ENCODE results near the gene PET117. TPM values are rescaled to one million over a fixed set of nuclear protein-coding genes. Genes with fewer than 3 reads are reported as not detected.

Gene PET117
- total and polyA plus RNA-seq, 4 donors, result 3.5 to 10.2 (median 8.7) TPM

- Histone ChIP-seq H3K4me1 (ENCODE audit: control insufficient read depth in 4 of 4, insufficient read depth in 4 of 4, low read length in 3 of 4) (no peaks in the 10 kb centered on the region), H3K9me3 (ENCODE audit: control insufficient read depth in 4 of 4, low read length in 3 of 4) (no peaks in the 10 kb centered on the region), H3K36me3 (ENCODE audit: control insufficient read depth in 4 of 4, insufficient read depth in 3 of 4, low read depth in 1 of 4, low read length in 3 of 4) (peaks cover 5 to 32% (median 25%) of the 10 kb centered on the region in 4 donors), H3K9ac (ENCODE audit: low read depth in 1 of 2, low read length in 2 of 2) (no peak overlapping the region), H3K27me3 (ENCODE audit: control insufficient read depth in 4 of 4, insufficient read depth in 4 of 4, low read length in 3 of 4) (no peaks in the 10 kb centered on the region), H3K27ac (ENCODE audit: low read depth in 1 of 2, low read length in 2 of 2) (no peak overlapping the region), H3K4me3 (ENCODE audit: low read depth in 1 of 3, low read length in 3 of 3) (no peak overlapping the region)
- no peak for TF ChIP-seq CTCF (IDR thresholded peaks at IDR 0.05; ENCODE audit: low read depth, low read length, missing input control)
- no peak for TF ChIP-seq RAD21 (IDR thresholded peaks at IDR 0.05)
- no peak for TF ChIP-seq REST (IDR thresholded peaks at IDR 0.05)
- TF ChIP-seq RXRA (IDR thresholded peaks at IDR 0.05), result no peak
- no peak for TF ChIP-seq ZBTB33 (IDR thresholded peaks at IDR 0.05)
- TF ChIP-seq ATF3 (IDR thresholded peaks at IDR 0.05), result no peak
- TF ChIP-seq HNF4G (IDR thresholded peaks at IDR 0.05), result no peak
- TF ChIP-seq HNF4A (conservative IDR thresholded peaks at IDR 0.05), result no peak
- no peak for TF ChIP-seq MAX (IDR thresholded peaks at IDR 0.05)
- TF ChIP-seq NR2F2 (IDR thresholded peaks at IDR 0.05), result no peak
- TF ChIP-seq GABPA (IDR thresholded peaks at IDR 0.05 in 1 of 2, conservative IDR thresholded peaks at IDR 0.05 in 1 of 2), result no peak
- TF ChIP-seq EGR1 (IDR thresholded peaks at IDR 0.05; ENCODE audit: low read depth in 2 of 2), result no peak
- TF ChIP-seq JUND (IDR thresholded peaks at IDR 0.05), result no peak
- no peak for TF ChIP-seq TAF1 (conservative IDR thresholded peaks at IDR 0.05)
- TF ChIP-seq FOXA2 (IDR thresholded peaks at IDR 0.05), result no peak
- no peak for TF ChIP-seq FOXA1 (IDR thresholded peaks at IDR 0.05)
- no peak for DNase-seq (ENCODE audit: low spot score)
- 67% methylated on average over 1 of the region's 1 CpG for WGBS
Observed at GRCh38 chr20:18180815-18181214, 43.2 kb downstream of the PET117 start.

- peaks cover 6 to 50% (median 43%) of the 10 kb centered on the region in 4 donors for H3K36me3 ChIP-seq (ENCODE audit: control insufficient read depth in 4 of 4, insufficient read depth in 3 of 4, low read depth in 1 of 4, low read length in 3 of 4)
- no peaks in the 10 kb centered on the region for H3K9me3 ChIP-seq (ENCODE audit: control insufficient read depth in 4 of 4, low read length in 3 of 4)
- TF ChIP-seq EGR1 (IDR thresholded peaks at IDR 0.05; ENCODE audit: low read depth in 2 of 2) (no peak), ATF3 (IDR thresholded peaks at IDR 0.05) (no peak)
- H3K27me3 ChIP-seq (ENCODE audit: control insufficient read depth in 4 of 4, insufficient read depth in 4 of 4, low read length in 3 of 4), result no peaks in the 10 kb centered on the region
- WGBS, result 96% methylated on average over 5 of the region's 5 CpGs
- H3K4me1 ChIP-seq (ENCODE audit: control insufficient read depth in 4 of 4, insufficient read depth in 4 of 4, low read length in 3 of 4), result no peaks in the 10 kb centered on the region
- no peak overlapping the region for H3K27ac ChIP-seq (ENCODE audit: low read depth in 1 of 2, low read length in 2 of 2)
- no peak overlapping the region for H3K9ac ChIP-seq (ENCODE audit: low read depth in 1 of 2, low read length in 2 of 2)
- no peak for DNase-seq (ENCODE audit: low spot score)
- H3K4me3 ChIP-seq (ENCODE audit: low read depth in 1 of 3, low read length in 3 of 3), result no peak overlapping the region
Observed at GRCh38 chr20:18187020-18187419, 49.4 kb downstream of the PET117 start.

Data from liver (tissue), 9 donors.